DMS153 treated with DMSO at 0.1 percent for 48 hours (cell line): ENCODE data around the gene NETO2.
"Not testable (repeated sequence)": the region's sequence is repeated elsewhere in the genome, so short reads cannot be mapped to it uniquely, and the experiment has no call there.

Source experiments
- DNase-seq: peaks from one replicate; lab custom pipeline; 2025; ENCODE audit not compliant: unreplicated experiment; lab: John Stamatoyannopoulos, UW

NETO2 gene

GRCh38 chr16:47136099-47136842 is 7.5 kb downstream of the NETO2 start:
- DNase-seq: no peak

GRCh38 chr16:47134550-47134949 is 9.2 kb downstream of the NETO2 start:
- no peak for DNase-seq

GRCh38 chr16:47132308-47132707 is 11.4 kb downstream of the NETO2 start:
- DNase-seq: no peak

- DNase-seq: no peak
These were observed 13.8 kb downstream of the NETO2 start for GRCh38 chr16:47129755-47130435.

- DNase-seq: no peak
These were observed 16.2 kb downstream of the NETO2 start for GRCh38 chr16:47127541-47127940.

- DNase-seq: no peak
These were observed 18.0 kb downstream of the NETO2 start for GRCh38 chr16:47125757-47126156.

- no peak for DNase-seq
These were observed 30.6 kb downstream of the NETO2 start for GRCh38 chr16:47113130-47113529.

- DNase-seq: no peak
These were observed 32.8 kb downstream of the NETO2 start for GRCh38 chr16:47110939-47111338.

- DNase-seq: no peak
These were observed 34.4 kb downstream of the NETO2 start for GRCh38 chr16:47109361-47109760.

GRCh38 chr16:47102921-47103320 is 40.8 kb downstream of the NETO2 start:
- DNase-seq: not testable (repeated sequence)

GRCh38 chr16:47097154-47097553 is 46.6 kb downstream of the NETO2 start:
- DNase-seq: not testable (repeated sequence)

- no peak for DNase-seq
These were observed 47.4 kb downstream of the NETO2 start for GRCh38 chr16:47096297-47096696.

GRCh38 chr16:47084198-47084597 is 59.5 kb downstream of the NETO2 start:
- DNase-seq: no peak

- no peak for DNase-seq
These were observed 61.5 kb downstream of the NETO2 start for GRCh38 chr16:47082099-47082865.

- DNase-seq: no peak
These were observed 62.6 kb downstream of the NETO2 start for GRCh38 chr16:47081115-47081514.

GRCh38 chr16:47079860-47080259 is 63.9 kb downstream of the NETO2 start:
- no peak for DNase-seq

- no peak for DNase-seq
These were observed 70.3 kb downstream of the NETO2 start for GRCh38 chr16:47073223-47074155.

- DNase-seq: no peak
These were observed 71.6 kb downstream of the NETO2 start for GRCh38 chr16:47072158-47072557.

GRCh38 chr16:47069841-47070584 is 73.7 kb downstream of the NETO2 start:
- no peak for DNase-seq

GRCh38 chr16:47069313-47069712 is 74.4 kb downstream of the NETO2 start:
- no peak for DNase-seq
